Sigmoid colon (tissue), 7 donors: ENCODE measurements around the gene LHPP. TPM values are rescaled to one million over a fixed set of nuclear protein-coding genes. Genes with fewer than 3 reads are reported as not detected.
A peak's percentile ranks its signal among the peaks of the same experiment; 100 is the strongest.

Experiments
- DNase-seq: peaks from one replicate; pipeline ENCODE4 v3.0.0-alpha.2; 2019
- H3K27ac ChIP-seq, 4 donors: fragments of 200-600 bp; sonication (generic); one replicate each; pipeline ENCODE4 v1.5.1; 2016 to 2019; ENCODE audit warnings: mild to moderate bottlenecking in 1 of 4
- H3K27me3 ChIP-seq, 3 donors: fragments of 200-600 bp; sonication (generic); one replicate each; pipeline ENCODE4 v1.5.1; 2019; ENCODE audit warnings: mild to moderate bottlenecking in 1 of 3
- H3K36me3 ChIP-seq, 4 donors: fragments of 200-600 bp; sonication (generic); one replicate each; pipeline ENCODE4 v1.5.1; 2016 to 2019
- H3K4me1 ChIP-seq, 4 donors: fragments of 200-600 bp; sonication (generic); one replicate each; pipeline ENCODE4 v1.5.1; 2017 to 2019
- H3K4me3 ChIP-seq, 4 donors: fragments of 200-600 bp; sonication (generic); one replicate each; pipeline ENCODE4 v1.5.1; 2017 to 2019; ENCODE audit warnings: mild to moderate bottlenecking in 2 of 4, moderate library complexity in 1 of 4
- H3K9me3 ChIP-seq, 4 donors: fragments of 200-600 bp in 3 of 4; sonication (generic) in 3 of 4; one replicate each; pipeline versions ENCODE4 v1.5.1 to v1.6.1; 2013 to 2019
- EP300 ChIP-seq, 4 donors: sonication (generic); formaldehyde crosslinking; IDR thresholded peaks; one replicate each; pipeline ENCODE4 v1.6.1; 2017; ENCODE audit warnings: antibody characterized with exemption in 4 of 4
- POLR2A ChIP-seq, 2 donors: fragments of 450-650 bp; IDR thresholded peaks; one replicate each; pipeline ENCODE4 v1.6.1; 2016; ENCODE audit warnings: antibody characterized with exemption in 2 of 2, mild to moderate bottlenecking in 2 of 2, moderate library complexity in 2 of 2
- POLR2AphosphoS5 ChIP-seq, 4 donors: sonication (generic); formaldehyde crosslinking; IDR thresholded peaks; one replicate each; pipeline ENCODE4 v1.6.1; 2017; ENCODE audit warnings: antibody characterized with exemption in 4 of 4
- WGBS, 2 donors: extraction: QIAGEN DNeasy Blood & Tissue Kit; methylation state at CpG; one replicate each; pipeline ENCODE4 v1.1.7; 2013; 5-methylcytosine and 5-hydroxymethylcytosine counted together
- intact Hi-C: fragments of 100-400 bp; cut with DNase I; formaldehyde crosslinking; loops from one replicate; pipeline ENCODE4 v1.15.1; 2023
- polyA plus RNA-seq, 3 donors: library from polyadenylated mRNA; stranded (reverse); fragments of 200-250 nt; gene quantifications; one replicate each; pipeline ENCODE4 v1.2.3, GENCODE V29; 2013
- total RNA-seq, 4 donors: library from RNA; depleted of rRNA; stranded (reverse); fragments of >200 nt; gene quantifications; one replicate each; pipeline ENCODE4 v1.1.0, GENCODE V29; 2016
- TF ChIP-seq, protein P1 (sequence below), 4 experiments: fragments of 450-650 bp in 3 of 4; fragments of 200-600 bp in 1 of 4; IDR thresholded peaks; one replicate each; pipeline ENCODE4 v1.5.1; 2016 to 2019; ENCODE audit warnings: antibody characterized with exemption in 4 of 4, mild to moderate bottlenecking in 3 of 4, moderate library complexity in 2 of 4
- donor health status: healthy with polysubstance abuse.
- donor health status: Bipolar disorder and iron deficiency.
- donor health status: healthy.

LHPP gene
- total and polyA plus RNA-seq, 7 donors: 17.1 to 35.7 (median 20.6) TPM

DNA sequence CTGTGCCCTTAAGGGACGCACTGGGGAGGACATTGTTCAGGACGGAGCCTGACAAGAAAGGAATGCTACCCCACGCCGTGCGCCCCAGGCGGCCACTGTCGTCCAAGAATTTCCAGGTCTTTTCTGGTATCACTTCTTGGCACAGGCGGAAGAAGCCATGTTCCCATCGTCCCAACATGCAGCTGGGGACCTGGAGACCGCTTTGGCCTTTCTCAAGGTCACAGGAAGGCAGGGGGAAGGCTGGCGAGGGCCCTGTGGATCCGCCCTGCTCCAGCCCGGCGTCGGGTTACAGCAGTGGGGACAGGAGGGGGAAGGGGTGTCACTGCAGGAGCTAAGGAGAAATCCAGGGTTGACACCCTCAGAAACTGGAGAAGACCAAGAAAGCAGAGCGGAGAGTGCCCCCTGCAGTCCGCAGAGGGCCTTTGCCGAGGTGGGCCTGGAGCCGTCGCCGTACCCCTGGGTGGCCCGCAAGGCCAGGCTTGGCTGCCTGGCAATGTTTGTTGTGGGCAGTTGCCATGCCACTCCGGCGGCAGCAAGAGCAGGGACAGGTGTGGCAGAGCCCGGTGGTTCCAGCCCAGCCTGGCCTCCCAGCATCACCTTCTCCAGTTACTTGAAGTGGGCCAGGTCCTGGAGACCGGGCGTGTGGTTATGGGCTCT, 104.1 kb downstream of the LHPP start:
- DNase-seq: no peak
- TF ChIP-seq POLR2AphosphoS5 (IDR thresholded peaks at IDR 0.05) (no peak), POLR2A (IDR thresholded peaks at IDR 0.05) (no peak), EP300 (IDR thresholded peaks at IDR 0.05) (no peak)
- TF ChIP-seq, protein P1, sequence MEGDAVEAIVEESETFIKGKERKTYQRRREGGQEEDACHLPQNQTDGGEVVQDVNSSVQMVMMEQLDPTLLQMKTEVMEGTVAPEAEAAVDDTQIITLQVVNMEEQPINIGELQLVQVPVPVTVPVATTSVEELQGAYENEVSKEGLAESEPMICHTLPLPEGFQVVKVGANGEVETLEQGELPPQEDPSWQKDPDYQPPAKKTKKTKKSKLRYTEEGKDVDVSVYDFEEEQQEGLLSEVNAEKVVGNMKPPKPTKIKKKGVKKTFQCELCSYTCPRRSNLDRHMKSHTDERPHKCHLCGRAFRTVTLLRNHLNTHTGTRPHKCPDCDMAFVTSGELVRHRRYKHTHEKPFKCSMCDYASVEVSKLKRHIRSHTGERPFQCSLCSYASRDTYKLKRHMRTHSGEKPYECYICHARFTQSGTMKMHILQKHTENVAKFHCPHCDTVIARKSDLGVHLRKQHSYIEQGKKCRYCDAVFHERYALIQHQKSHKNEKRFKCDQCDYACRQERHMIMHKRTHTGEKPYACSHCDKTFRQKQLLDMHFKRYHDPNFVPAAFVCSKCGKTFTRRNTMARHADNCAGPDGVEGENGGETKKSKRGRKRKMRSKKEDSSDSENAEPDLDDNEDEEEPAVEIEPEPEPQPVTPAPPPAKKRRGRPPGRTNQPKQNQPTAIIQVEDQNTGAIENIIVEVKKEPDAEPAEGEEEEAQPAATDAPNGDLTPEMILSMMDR (IDR thresholded peaks at IDR 0.05): no peak
- Histone ChIP-seq H3K4me1 (peaks cover 0 to 8% (median 6%) of the 10 kb centered on the region in 4 donors), H3K27me3 (no peaks in the 10 kb centered on the region), H3K9me3 (no peaks in the 10 kb centered on the region), H3K4me3 (no peak overlapping the region), H3K27ac (no peak overlapping the region), H3K36me3 (no peaks in the 10 kb centered on the region)
- intact Hi-C loops: no loop called here
- 48 to 72% methylated on average over 27 of the region's 27 CpGs for WGBS, 2 donors

DNA sequence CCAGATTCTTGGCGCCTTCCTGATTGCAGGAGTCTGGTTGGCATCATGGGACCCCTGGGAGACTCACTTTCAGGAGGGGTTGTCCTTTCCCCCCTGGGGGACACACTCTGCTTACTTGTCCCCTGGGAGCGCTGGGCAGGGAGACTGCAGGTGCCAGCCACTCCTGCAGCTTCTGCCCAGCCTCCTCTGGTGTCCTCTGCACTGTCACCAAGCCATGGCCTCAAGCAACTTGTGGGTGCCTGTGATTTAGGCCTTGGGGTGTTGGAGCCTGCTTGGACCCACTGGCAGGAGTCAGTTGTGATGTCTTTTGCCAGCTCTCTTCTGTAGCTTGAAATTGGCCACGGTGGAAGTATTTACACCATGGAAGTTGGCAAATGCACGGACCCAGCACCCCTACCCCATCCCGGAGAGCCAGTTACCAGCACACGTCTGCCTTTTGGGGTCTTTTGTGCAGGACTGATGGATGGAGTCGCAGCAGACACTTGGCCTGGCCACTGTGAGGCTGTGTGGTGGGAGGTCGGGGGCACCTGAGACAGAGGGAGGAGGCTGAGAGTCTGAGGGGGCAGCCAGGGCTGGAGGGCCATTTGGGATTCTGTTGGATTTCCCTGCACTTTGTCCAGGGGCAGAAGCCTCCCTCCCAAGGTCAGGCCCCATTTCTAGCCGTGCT, 104.7 kb downstream of the LHPP start:
- WGBS, 2 donors: 88 to 91% methylated on average over 9 of the region's 9 CpGs
- H3K4me1 ChIP-seq: peaks cover 0 to under 1% (median 0%) of the 10 kb centered on the region in 4 donors
- no peak overlapping the region for H3K27ac ChIP-seq
- no peaks in the 10 kb centered on the region for H3K9me3 ChIP-seq
- H3K36me3 ChIP-seq: no peaks in the 10 kb centered on the region
- TF ChIP-seq POLR2AphosphoS5 (IDR thresholded peaks at IDR 0.05): no peak
- TF ChIP-seq, protein P1 (IDR thresholded peaks at IDR 0.05): no peak
- no peak for TF ChIP-seq POLR2A (IDR thresholded peaks at IDR 0.05)
- no peak for TF ChIP-seq EP300 (IDR thresholded peaks at IDR 0.05)
- no peak overlapping the region for H3K4me3 ChIP-seq
- no peaks in the 10 kb centered on the region for H3K27me3 ChIP-seq
- DNase-seq: peak; percentile 51
- intact Hi-C loops: no loop called here

DNA sequence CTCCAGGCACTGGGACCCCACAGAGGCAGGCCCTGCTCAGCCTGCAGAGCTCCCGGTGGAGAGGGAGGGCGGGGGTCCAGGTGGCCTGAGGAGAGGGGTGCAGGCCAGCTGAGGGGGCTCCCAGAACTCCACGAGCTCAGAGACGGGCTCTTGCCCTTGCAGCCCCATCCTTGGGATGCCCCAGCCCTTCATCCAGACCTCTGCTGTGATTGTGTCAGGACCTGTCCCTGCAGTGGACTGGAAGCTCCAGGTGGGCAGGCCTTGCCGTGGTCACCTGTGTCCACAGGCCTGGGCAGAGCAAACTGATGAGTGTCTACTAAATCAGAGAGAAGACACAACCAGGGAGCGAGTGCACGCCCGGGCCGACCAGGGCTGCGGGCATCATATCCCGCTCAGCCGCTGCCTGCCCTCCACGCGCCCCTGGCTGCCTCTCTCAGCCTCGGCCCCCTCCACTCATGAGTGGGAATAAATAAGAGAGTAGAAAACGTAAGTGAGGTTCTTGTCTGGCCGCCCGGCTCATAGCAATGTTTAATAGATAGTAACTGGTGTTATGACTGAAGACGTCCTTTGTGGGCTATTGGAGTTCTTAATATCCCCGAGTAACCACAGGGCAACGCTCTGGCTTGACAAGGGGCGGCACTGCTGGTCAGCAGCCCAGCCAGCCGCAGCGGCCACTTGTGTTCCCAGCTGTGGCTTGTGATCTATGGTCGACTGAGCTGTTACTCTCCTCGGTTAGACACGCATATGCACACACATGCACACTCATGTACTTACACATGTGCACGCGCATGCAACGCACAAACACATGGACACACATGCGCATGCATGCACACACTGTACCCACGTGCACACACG, 105.6 kb downstream of the LHPP start:
- H3K4me3 ChIP-seq: no peak overlapping the region
- DNase-seq: peak; percentile 46
- TF ChIP-seq POLR2A (IDR thresholded peaks at IDR 0.05) (no peak), POLR2AphosphoS5 (IDR thresholded peaks at IDR 0.05) (no peak), EP300 (IDR thresholded peaks at IDR 0.05) (no peak)
- TF ChIP-seq, protein P1 (IDR thresholded peaks at IDR 0.05): no peak
- H3K36me3 ChIP-seq: no peaks in the 10 kb centered on the region
- 93 to 94% methylated on average over 33 of the region's 33 CpGs for WGBS, 2 donors
- no peak overlapping the region for H3K27ac ChIP-seq
- H3K4me1 ChIP-seq: no peaks in the 10 kb centered on the region
- H3K27me3 ChIP-seq: no peaks in the 10 kb centered on the region
- no peaks in the 10 kb centered on the region for H3K9me3 ChIP-seq
- intact Hi-C loops: no loop called here

DNA sequence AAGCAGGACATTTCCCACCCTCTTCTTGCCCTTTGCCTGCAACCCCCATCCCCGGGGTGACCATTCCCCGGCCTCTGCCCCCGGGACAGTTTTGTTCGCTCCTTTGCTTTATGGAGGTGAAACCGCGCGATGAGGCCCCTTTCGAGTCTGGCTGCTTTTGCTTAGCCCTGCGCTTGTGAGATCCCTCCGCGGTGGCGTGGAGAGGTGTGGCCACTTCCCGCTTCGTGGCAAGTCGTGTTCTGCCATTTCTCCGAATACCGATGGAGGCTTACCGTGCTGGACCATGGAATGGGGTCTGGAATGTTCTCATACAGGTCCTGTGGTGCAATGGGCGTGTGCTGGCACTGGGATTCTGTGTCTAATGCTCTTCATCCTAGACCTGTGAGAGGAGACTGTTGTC, 106.7 kb downstream of the LHPP start:
- 94 to 95% methylated on average over 19 of the region's 19 CpGs for WGBS, 2 donors
- no peak for TF ChIP-seq POLR2AphosphoS5 (IDR thresholded peaks at IDR 0.05)
- TF ChIP-seq, protein P1 (IDR thresholded peaks at IDR 0.05): no peak
- TF ChIP-seq EP300 (IDR thresholded peaks at IDR 0.05): no peak
- no peak for TF ChIP-seq POLR2A (IDR thresholded peaks at IDR 0.05)
- peak; percentile 55 for DNase-seq
- Histone ChIP-seq H3K27me3 (no peaks in the 10 kb centered on the region), H3K27ac (no peak overlapping the region), H3K4me3 (no peak overlapping the region), H3K4me1 (no peaks in the 10 kb centered on the region), H3K36me3 (no peaks in the 10 kb centered on the region), H3K9me3 (no peaks in the 10 kb centered on the region)
- intact Hi-C loops: no loop called here
